ENCODE data around the gene TBC1D5.

DNA sequence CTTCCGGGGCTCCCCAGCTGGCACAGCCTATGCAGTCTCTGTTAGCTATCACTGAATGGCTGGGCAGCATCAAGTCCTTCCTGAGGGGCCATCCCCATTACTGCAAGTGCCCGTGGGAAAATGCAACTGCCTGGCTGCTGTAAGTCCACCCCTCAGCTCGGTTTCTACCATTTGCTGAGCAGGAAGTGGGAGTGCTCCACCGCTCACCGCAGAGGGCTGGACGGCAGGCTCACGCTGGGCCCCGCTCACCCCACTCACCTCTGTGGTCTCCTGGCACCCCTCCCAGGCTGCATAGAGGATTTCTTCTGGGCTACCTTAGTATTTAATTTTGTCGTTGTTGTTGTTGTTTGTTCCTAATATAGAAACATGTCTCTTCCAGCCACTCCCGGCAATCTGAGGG lies 587.5 kb downstream of the TBC1D5 start:
- TF ChIP-seq RBBP5 (IDR thresholded peaks at IDR 0.05; ENCODE audit: borderline replicate concordance, low read depth, low read length) (no peak), NANOG (IDR thresholded peaks at IDR 0.05; ENCODE audit: insufficient read depth, low read depth, low read length, poor library complexity, severe bottlenecking) (no peak), EZH2 (IDR thresholded peaks at IDR 0.05; ENCODE audit: low read depth, low read length, severe bottlenecking) (no peak)
